ENCODE results near the gene ZNF215.

- TF ChIP-seq CTCF (IDR thresholded peaks at IDR 0.05) = no peak
- no peak for TF ChIP-seq POLR2AphosphoS5 (IDR thresholded peaks at IDR 0.05; ENCODE audit: low read depth, low read length)
Measured at GRCh38 chr11:6932145-6932544, 5.9 kb downstream of the ZNF215 start.
